Measurements from ENCODE around the gene SLC19A3.

SLC19A3 gene

GRCh38 chr2:227717687-227718567 is at the start of gene SLC19A3:
TSS of gene SLC19A3 (minus strand) at chr2:227718028. CDS start at chr2:227702318, 15,710 bp downstream.
- H3K27ac ChIP-seq (ENCODE audit: poor library complexity, severe bottlenecking), result no peak within 1 kb of the TSS
- H3K4me1 ChIP-seq (ENCODE audit: insufficient read depth, poor library complexity, severe bottlenecking), result no peaks in the 10 kb centered on the region
- ATAC-seq (ENCODE audit: low read depth), result peak; percentile 92
- H3K27me3 ChIP-seq (ENCODE audit: insufficient read depth, poor library complexity, severe bottlenecking), result no peaks in the 10 kb centered on the region
- no peaks in the 10 kb centered on the region for H3K9me3 ChIP-seq (ENCODE audit: severe bottlenecking)
- TF ChIP-seq CTCF (IDR thresholded peaks at IDR 0.05; ENCODE audit: poor library complexity, severe bottlenecking), result no peak
- peak within 1 kb of the TSS; percentile 12 for H3K4me3 ChIP-seq (ENCODE audit: severe bottlenecking)
- no peaks in the 10 kb centered on the region for H3K36me3 ChIP-seq (ENCODE audit: low read depth)
- no peak for DNase-seq (ENCODE audit: low spot score)

- H3K36me3 ChIP-seq (ENCODE audit: low read depth), result no peaks in the 10 kb centered on the region
- TF ChIP-seq CTCF (IDR thresholded peaks at IDR 0.05; ENCODE audit: poor library complexity, severe bottlenecking), result peak; percentile 91
- H3K4me3 ChIP-seq (ENCODE audit: severe bottlenecking), result no peak overlapping the region
- no peak for DNase-seq (ENCODE audit: low spot score)
- H3K9me3 ChIP-seq (ENCODE audit: severe bottlenecking), result no peaks in the 10 kb centered on the region
- H3K4me1 ChIP-seq (ENCODE audit: insufficient read depth, poor library complexity, severe bottlenecking), result no peaks in the 10 kb centered on the region
- peak; percentile 98 for ATAC-seq (ENCODE audit: low read depth)
- no peak overlapping the region for H3K27ac ChIP-seq (ENCODE audit: poor library complexity, severe bottlenecking)
- no peaks in the 10 kb centered on the region for H3K27me3 ChIP-seq (ENCODE audit: insufficient read depth, poor library complexity, severe bottlenecking)
Measured at GRCh38 chr2:227766373-227766883, 48.6 kb upstream of the SLC19A3 start.

GRCh38 chr2:227765788-227766372 is 48.1 kb upstream of the SLC19A3 start:
- no peak for TF ChIP-seq CTCF (IDR thresholded peaks at IDR 0.05; ENCODE audit: poor library complexity, severe bottlenecking)
- no peaks in the 10 kb centered on the region for H3K9me3 ChIP-seq (ENCODE audit: severe bottlenecking)
- no peaks in the 10 kb centered on the region for H3K36me3 ChIP-seq (ENCODE audit: low read depth)
- no peaks in the 10 kb centered on the region for H3K4me1 ChIP-seq (ENCODE audit: insufficient read depth, poor library complexity, severe bottlenecking)
- H3K27ac ChIP-seq (ENCODE audit: poor library complexity, severe bottlenecking), result no peak overlapping the region
- H3K4me3 ChIP-seq (ENCODE audit: severe bottlenecking), result no peak overlapping the region
- no peaks in the 10 kb centered on the region for H3K27me3 ChIP-seq (ENCODE audit: insufficient read depth, poor library complexity, severe bottlenecking)
- DNase-seq (ENCODE audit: low spot score) (no peak), ATAC-seq (ENCODE audit: low read depth) (no peak)

GRCh38 chr2:227761740-227762476 is 44.1 kb upstream of the SLC19A3 start:
- no peaks in the 10 kb centered on the region for H3K36me3 ChIP-seq (ENCODE audit: low read depth)
- DNase-seq (ENCODE audit: low spot score) (no peak), ATAC-seq (ENCODE audit: low read depth) (no peak)
- no peak for TF ChIP-seq CTCF (IDR thresholded peaks at IDR 0.05; ENCODE audit: poor library complexity, severe bottlenecking)
- H3K27me3 ChIP-seq (ENCODE audit: insufficient read depth, poor library complexity, severe bottlenecking), result no peaks in the 10 kb centered on the region
- no peak overlapping the region for H3K4me3 ChIP-seq (ENCODE audit: severe bottlenecking)
- no peaks in the 10 kb centered on the region for H3K4me1 ChIP-seq (ENCODE audit: insufficient read depth, poor library complexity, severe bottlenecking)
- no peaks in the 10 kb centered on the region for H3K9me3 ChIP-seq (ENCODE audit: severe bottlenecking)
- H3K27ac ChIP-seq (ENCODE audit: poor library complexity, severe bottlenecking), result no peak overlapping the region
